GM18517 (cell line): ENCODE data around the gene PDGFD.

Experiments
- ATAC-seq: cut with Tn5 transposase; IDR thresholded peaks from one replicate; pipeline ENCODE4 v1.9.1; 2021; ENCODE audit warnings: mild to moderate bottlenecking, moderate library complexity; ENCODE audit not compliant: unreplicated experiment

Gene PDGFD

GRCh38 chr11:103963648-103964047, 200.3 kb downstream of the PDGFD start:
- ATAC-seq, result no peak

- ATAC-seq, result no peak
Observed at GRCh38 chr11:103961010-103961409, 202.9 kb downstream of the PDGFD start.

DNA sequence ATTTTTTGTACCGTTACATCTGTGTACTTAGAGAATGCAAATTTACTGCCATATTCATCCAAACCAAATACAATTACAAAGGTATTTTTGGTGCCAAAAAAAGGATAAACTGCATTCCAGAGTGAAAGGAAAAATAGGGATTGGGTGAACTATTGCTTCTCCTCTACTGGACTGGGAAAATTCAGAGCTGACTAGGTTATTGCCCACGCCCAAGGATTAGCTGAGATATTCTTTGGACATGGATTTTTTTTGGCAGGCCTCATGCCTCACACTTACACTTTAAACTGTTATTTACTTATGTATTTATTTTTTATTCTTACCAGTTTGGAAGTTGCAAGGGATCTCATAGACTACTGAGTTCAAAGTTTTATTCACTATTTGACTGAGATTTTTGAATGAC, 203.8 kb downstream of the PDGFD start:
- no peak for ATAC-seq

DNA sequence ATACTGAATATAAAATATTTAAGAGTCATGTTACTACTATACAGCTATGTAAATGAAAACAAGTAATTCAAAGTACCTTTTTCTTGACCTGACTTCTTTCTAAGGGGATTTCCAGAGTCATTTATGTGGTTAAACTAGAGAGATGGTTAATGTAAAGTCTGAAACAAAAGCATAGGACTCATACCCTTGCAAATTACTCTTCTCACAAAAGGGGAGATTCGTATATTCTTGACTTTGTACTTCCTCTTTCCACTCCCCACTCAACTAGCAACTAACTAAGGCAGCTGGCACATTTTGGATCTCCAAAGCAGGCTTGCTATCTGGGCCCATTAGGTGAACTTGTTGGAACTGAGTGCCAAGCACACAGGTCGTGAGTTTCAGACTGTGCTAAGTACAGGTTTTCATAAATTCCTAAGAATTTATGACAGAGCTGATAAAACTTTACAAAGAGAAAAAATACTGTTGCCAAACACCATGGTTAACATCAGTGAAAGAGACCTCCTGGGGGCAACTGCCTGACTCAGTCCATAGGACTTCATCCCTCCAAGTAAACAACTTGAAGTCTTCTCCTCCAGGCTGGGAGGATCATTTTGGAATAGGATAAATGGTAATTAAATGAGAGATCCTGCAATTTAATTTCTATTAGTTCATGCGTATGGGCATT, 204.5 kb downstream of the PDGFD start:
- peak; percentile 100 for ATAC-seq

DNA sequence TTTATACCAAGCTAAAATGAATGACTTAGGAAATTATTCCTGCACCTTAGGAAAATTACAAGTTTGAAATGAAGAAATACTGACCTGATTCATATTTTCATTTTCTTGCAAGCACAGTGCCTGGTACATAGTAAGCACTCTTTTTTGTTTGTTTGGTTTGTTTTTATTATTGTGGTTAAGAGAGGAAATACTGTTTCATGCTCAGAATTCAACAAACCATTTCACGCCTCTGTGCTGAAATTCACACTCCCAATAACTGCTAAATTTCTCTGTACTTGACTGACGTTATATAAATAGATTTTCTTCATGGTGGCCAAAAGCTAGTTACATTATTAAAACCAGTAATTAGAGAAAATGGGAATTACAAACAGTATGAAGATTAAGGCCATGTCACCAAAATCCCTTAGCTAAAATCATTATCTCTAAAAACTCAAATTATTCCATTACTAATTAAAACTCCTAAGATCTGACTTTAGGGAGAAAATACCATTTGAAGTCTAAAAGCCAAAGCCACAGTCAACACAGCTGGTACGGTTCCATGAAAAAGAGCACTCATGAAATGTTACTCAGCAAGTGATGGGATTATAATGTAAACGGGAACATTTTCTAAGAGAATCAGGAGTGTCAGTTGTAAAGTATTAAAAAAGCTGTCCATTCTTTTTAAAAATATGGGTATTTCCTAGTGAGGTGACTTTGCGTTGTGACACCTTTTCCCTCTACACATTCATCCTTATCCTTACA, 205.3 kb downstream of the PDGFD start:
- ATAC-seq, result peak; percentile 45

DNA sequence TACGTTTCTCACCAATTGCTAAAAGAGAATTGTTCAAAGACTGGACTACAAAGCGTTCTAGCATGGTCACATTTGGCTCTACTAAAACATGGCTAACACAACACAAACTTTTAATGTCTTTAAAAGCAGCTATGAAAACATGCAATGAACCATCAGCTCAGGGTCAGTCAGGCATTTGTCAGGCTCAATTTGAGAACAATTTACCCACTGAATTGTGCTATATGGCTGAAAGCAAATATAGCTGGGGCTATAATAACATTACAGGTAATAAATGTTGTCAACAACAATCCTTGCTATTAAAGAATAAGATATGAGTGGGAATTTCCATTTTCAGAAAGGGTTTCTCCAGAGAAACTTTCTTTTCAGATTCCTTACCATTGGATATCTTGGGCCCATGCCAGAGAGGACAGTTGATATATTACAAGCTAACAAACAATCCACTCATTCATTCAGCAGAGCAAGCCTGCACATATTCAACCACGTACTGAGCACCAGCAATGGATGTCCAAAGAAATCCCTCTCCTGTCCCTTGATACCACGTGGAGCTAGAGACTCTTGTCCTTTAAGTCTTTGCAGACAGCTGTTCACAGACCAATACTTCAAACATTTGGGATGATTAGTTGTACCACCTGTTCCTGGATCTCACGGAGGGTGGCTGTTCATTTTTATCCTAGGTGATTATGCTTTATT, 210.0 kb downstream of the PDGFD start:
- no peak for ATAC-seq

- no peak for ATAC-seq
Observed at GRCh38 chr11:103949781-103950180, 214.2 kb downstream of the PDGFD start.

DNA sequence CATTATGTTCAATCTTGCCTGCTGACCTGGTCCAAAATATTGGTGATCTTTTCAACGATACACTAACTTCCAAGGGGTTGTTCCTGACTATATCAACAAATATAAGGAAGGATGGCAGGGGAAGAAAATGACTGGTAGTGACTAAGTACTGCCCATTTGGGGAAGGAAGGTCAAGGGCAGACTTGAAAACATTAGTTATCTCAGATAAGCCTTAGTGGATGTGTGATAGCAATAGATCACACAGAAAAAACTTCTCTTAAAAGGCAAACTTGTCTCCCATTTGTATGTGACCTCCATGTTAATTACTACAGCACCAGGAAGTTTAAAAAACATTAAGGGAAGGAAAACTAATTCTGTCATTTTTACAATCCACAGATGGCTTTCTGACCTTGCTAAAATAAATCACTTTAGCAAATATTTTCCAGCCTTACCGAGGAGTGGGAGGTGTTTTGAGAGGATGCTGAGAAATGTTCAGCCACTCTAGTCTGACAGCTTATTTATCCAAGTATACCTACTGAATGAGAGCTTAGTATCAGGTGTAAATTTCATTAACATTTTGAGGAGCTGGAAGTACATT, 215.7 kb downstream of the PDGFD start:
- ATAC-seq, result no peak

GRCh38 chr11:103947546-103947919, 216.4 kb downstream of the PDGFD start:
- ATAC-seq, result no peak

- no peak for ATAC-seq
Observed at GRCh38 chr11:103946793-103947545, 217.0 kb downstream of the PDGFD start.

DNA sequence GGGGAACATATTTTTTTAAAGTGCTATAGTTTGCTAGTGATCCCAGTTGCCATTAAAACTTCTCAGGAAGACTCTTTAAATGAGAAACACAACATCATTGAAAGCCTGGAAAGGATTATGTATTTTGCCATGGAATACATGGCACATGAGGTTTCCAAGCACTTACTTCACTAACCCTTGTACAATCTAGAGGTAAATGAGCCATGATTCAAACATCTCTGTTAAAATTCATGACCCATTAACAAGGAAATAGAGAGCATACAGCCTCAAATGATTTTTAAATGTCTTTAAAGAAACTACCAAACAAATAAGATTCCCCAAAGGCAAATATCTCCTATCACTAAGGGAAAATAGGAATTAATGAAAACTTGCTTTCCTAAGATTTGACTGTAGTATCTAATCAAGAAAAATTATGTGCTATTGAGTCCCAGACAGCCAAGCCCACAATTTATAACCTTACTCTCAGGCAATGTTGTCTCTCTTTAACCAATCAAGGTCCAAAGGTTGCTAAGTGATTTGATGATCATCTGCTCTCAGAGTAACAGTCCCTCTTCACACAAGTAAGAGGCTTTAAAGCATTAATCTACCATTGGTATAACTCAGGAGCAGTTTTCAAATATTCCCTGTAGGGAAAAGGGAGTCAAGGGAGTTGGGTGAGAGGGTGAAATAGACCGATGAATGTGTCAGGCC, 219.6 kb downstream of the PDGFD start:
- no peak for ATAC-seq

- ATAC-seq, result no peak
Observed at GRCh38 chr11:103942646-103943045, 221.3 kb downstream of the PDGFD start.

GRCh38 chr11:103940551-103940950, 223.4 kb downstream of the PDGFD start:
- ATAC-seq, result no peak

GRCh38 chr11:103939694-103940093, 224.3 kb downstream of the PDGFD start:
- no peak for ATAC-seq

DNA sequence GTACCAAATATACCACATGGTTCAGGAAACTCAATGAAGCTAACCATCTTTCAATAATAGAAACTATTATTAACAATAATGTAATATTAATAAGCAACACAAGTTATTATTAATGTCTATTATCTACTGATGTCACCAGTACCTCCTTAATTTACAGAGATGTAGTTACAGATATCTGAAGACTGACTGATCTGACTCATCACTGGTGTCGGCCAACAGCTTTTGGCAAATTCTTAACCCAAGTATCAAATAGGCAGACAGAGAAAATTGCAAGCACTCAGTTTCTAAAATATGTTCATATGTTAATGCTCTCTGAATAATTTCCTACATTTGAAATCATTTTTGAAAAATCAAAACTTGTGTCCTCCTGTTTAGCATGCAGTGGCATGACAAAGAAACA, 227.9 kb downstream of the PDGFD start:
- no peak for ATAC-seq

- ATAC-seq, result no peak
Observed at GRCh38 chr11:103935219-103935618, 228.7 kb downstream of the PDGFD start.

DNA sequence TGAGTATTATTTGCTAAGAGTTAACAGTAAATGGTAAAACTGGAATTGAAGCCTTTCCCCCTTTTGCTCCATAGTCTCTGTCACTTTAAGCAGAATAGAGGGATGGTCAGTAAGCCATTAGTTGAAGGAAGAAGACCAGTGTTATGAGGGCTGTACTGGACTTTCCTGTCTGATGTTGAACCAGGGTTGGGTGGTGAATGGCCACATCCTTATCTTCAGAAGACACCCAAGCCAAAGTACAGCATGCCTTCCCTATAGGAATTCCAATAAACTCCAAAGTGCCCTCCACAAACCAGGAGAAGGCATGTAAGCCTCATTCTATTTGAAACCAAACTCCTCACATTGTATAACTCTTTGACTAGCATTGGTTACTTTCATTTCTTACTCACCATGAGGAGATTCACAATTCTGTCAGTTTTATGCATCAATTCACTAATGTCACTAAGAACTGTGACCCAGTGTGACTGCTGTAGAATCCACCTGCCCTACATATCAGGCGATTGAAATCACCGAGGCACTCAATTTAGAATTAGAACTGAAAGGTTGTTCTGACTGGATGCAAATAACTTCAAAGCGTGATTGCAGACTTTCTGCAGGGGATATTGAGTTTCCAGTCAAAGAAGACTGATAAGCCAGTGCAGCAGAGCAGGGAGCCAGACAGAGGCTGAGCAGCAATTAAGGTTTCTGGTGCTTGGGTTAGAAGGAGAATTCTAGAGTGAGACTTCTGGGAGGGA, 234.6 kb downstream of the PDGFD start:
- peak; percentile 97 for ATAC-seq

- ATAC-seq, result peak; percentile 8
Observed at GRCh38 chr11:103928802-103929161, 235.2 kb downstream of the PDGFD start.

DNA sequence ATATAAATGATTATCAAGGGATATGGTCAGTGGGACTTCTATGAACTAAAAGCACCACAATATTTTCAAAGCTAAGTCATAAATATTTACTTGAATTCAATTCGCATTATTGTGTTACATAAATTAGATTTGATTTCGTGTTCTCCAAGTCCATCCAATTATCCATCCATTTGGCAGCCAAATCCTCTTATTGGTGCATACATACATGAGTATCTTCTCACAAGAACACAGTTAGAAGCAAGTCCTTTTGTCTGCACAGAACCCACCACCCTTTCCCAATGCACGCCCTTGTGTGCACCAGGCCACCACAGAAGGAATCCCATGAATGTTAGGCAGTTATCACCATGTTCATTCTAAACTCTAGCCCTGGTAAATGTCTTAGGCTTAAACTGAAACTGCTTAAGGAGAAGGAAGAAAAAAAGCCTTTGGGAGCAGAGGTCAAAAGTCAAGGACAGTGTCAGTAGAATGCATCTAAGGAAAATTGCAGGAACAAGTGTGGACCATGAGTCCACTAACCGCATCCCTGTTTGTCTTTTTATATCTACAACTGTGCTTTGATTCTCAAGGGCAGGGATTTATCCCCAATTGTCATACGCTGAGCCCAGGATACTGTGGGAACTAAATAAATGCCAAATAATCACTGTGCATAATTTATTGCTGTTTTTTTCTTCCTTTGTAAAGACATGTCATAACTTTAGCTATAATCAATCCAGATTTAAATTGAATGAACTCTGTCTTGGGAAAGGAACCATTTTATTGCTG, 235.7 kb downstream of the PDGFD start:
- no peak for ATAC-seq
